ENCODE results near the gene HIVEP3. TPM values are rescaled to one million over a fixed set of nuclear protein-coding genes. Genes with fewer than 3 reads are reported as not detected.

Gene HIVEP3
- total and polyA plus RNA-seq, 2 of the 13 experiments (the other 11 are each of a cell fraction or from before 2014, with no cell fraction given) = 0.05 TPM; not detected in 1

DNA sequence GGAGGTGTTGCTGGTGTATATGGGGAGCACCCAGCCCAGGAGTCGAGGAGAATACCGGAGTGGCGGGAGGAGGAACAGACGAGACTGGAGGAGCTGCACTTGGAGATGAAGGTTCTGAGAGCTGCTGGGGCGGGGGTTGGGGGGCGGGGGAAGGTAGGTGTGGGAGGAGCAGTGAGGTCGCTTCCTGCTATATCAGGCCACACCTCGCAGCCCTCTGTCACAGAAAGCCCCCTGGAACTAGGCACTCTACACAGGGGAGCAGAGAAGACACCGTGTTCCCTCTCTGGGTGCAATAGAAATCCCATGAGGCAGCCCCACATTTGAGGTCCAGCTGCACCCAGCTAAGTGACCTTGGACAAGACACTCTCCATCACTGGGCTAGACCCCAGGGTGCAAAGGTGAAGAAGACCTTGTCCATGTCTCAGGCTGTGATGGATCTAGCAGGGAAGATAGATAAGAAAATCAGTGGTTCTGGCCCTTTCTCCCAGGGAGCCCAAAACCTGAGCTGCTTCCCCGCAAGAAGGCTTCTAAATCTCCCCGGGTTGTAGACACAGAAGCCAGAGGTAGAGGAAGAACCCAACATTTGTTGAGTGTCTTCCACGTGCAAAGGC, 278.5 kb downstream of the HIVEP3 start:
- no peaks in the 10 kb centered on the region for H3K36me3 ChIP-seq (replicated peaks in 1 of 2; ENCODE audit: control insufficient read depth in 1 of 2, insufficient read depth in 2 of 2, low read length in 2 of 2)
- in situ Hi-C loops (cut with HindIII; ENCODE audit: extremely low pct_ligation_motif_present, low pct_unique_long_range_greater_than_20kb) = no loop called here
- H3K4me2 ChIP-seq (ENCODE audit: low read depth, low read length) = no peak overlapping the region
- H3K27me3 ChIP-seq (ENCODE audit: control insufficient read depth in 1 of 2, insufficient read depth in 2 of 2, low read length in 2 of 2) = peaks cover 0 to 5% of the 10 kb centered on the region in 2 experiments; a peak in 1 of 5 replicates
- DNase-seq (ENCODE audit: low spot score) (no peak), FAIRE-seq (no peak), ATAC-seq (no peak)
- no peaks in the 10 kb centered on the region for H3K4me1 ChIP-seq (ENCODE audit: insufficient read depth, low read length)
- H3K4me3 ChIP-seq (replicated peaks in 1 of 3; ENCODE audit: insufficient read depth in 1 of 3, low read depth in 2 of 3, low read length in 3 of 3) = no peak overlapping the region
- WGBS (ENCODE audit: low lambda C conversion rate) = 7% methylated on average over 10 of the region's 12 CpGs
- intact Hi-C loops (cut with micrococcal nuclease; ENCODE audit: unreplicated experiment) = no loop called here
- no peak overlapping the region for H3K9ac ChIP-seq (ENCODE audit: insufficient read depth, low read depth, low read length)
- CTCF ChIA-PET (ENCODE audit: low intra/inter-chr PET ratio, low total read pairs) = no interaction called here
- H3K9me3 ChIP-seq (ENCODE audit: low read length) = no peaks in the 10 kb centered on the region
- no peaks in the 10 kb centered on the region for H3K79me2 ChIP-seq (ENCODE audit: insufficient read depth, low read length)
- POLR2A ChIA-PET = no interaction called here
- no peak overlapping the region for H3K27ac ChIP-seq (ENCODE audit: extremely low read length, insufficient read depth, low read length)
- no TSS peak for BruUV-seq (replicated peaks)
- no peaks in the 10 kb centered on the region for H4K20me1 ChIP-seq (ENCODE audit: insufficient read depth, low read length)
- H2AFZ ChIP-seq (ENCODE audit: low read length) = no peak overlapping the region
- no peak for TF ChIP-seq POLR2AphosphoS5 (IDR thresholded peaks at IDR 0.05; ENCODE audit: low read depth, low read length)
- TF ChIP-seq AGO1 (IDR thresholded peaks at IDR 0.05; ENCODE audit: low read depth, low read length, poor library complexity, severe bottlenecking) = no peak
- TF ChIP-seq, protein P1, sequence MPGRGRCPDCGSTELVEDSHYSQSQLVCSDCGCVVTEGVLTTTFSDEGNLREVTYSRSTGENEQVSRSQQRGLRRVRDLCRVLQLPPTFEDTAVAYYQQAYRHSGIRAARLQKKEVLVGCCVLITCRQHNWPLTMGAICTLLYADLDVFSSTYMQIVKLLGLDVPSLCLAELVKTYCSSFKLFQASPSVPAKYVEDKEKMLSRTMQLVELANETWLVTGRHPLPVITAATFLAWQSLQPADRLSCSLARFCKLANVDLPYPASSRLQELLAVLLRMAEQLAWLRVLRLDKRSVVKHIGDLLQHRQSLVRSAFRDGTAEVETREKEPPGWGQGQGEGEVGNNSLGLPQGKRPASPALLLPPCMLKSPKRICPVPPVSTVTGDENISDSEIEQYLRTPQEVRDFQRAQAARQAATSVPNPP (CRISPR knock-in tag; IDR thresholded peaks at IDR 0.05) = no peak
- no peak for TF ChIP-seq MAF1 (CRISPR knock-in tag; IDR thresholded peaks at IDR 0.05; ENCODE audit: borderline replicate concordance)
- no peak for TF ChIP-seq ZNF616 (CRISPR knock-in tag; IDR thresholded peaks at IDR 0.05; ENCODE audit: low read depth)
- no peak for TF ChIP-seq ZNF160 (CRISPR knock-in tag; IDR thresholded peaks at IDR 0.05)
- no peak for TF ChIP-seq ZNF670 (CRISPR knock-in tag; IDR thresholded peaks at IDR 0.05; ENCODE audit: borderline replicate concordance)
- no peak for TF ChIP-seq ZNF136 (CRISPR knock-in tag; IDR thresholded peaks at IDR 0.05; ENCODE audit: low read depth)
- no peak for TF ChIP-seq MXI1 (IDR thresholded peaks at IDR 0.05; ENCODE audit: borderline replicate concordance, low read depth, low read length)
- TF ChIP-seq ZNF501 (CRISPR knock-in tag; IDR thresholded peaks at IDR 0.05) = no peak
- TF ChIP-seq KDM4B (CRISPR knock-in tag; IDR thresholded peaks at IDR 0.05) = no peak
- TF ChIP-seq NFRKB (IDR thresholded peaks at IDR 0.05) = no peak
- TF ChIP-seq ZNF773 (CRISPR knock-in tag; IDR thresholded peaks at IDR 0.05; ENCODE audit: borderline replicate concordance) = no peak
- no peak for TF ChIP-seq BATF2 (CRISPR knock-in tag; IDR thresholded peaks at IDR 0.05)
- no peak for TF ChIP-seq FOXM1 (CRISPR knock-in tag; IDR thresholded peaks at IDR 0.05)
- TF ChIP-seq ZNF552 (CRISPR knock-in tag; IDR thresholded peaks at IDR 0.05; ENCODE audit: borderline replicate concordance) = no peak
- TF ChIP-seq ONECUT2 (CRISPR knock-in tag; IDR thresholded peaks at IDR 0.05) = no peak

All from HepG2 (cell line).